Breast epithelium (tissue), 3 donors: ENCODE measurements around the gene LAMP2.

ENCODE experiments used
- CTCF ChIP-seq, 3 donors: fragments of 450-650 bp; IDR thresholded peaks; one replicate each; pipeline ENCODE4 v1.5.1; 2016 to 2017; ENCODE audit warnings: antibody characterized with exemption in 3 of 3, mild to moderate bottlenecking in 3 of 3, moderate library complexity in 3 of 3
- POLR2A ChIP-seq: fragments of 450-650 bp; IDR thresholded peaks from one replicate; pipeline ENCODE4 v1.6.1; 2016; ENCODE audit warnings: antibody characterized with exemption, mild to moderate bottlenecking, moderate library complexity
- POLR2AphosphoS5 ChIP-seq, 3 donors: sonication (generic); formaldehyde crosslinking; IDR thresholded peaks; one replicate each; pipeline ENCODE4 v1.6.1; 2017; ENCODE audit warnings: antibody characterized with exemption in 3 of 3

GRCh38 chrX:120462370-120462769 lies 6.7 kb downstream of the LAMP2 start:
- TF ChIP-seq CTCF (IDR thresholded peaks at IDR 0.05): no peak
- no peak for TF ChIP-seq POLR2A
- no peak for TF ChIP-seq POLR2AphosphoS5 (IDR thresholded peaks at IDR 0.05)
